NT2/D1 (cell line): ENCODE measurements around the gene CALHM1.

ENCODE experiments used
- SUZ12 ChIP-seq: IDR thresholded peaks from 2 replicates; pipeline ENCODE4 v1.6.1; 2011; ENCODE audit not compliant: insufficient read length, insufficient read depth; ENCODE audit errors: extremely low read depth
- YY1 ChIP-seq: IDR thresholded peaks from 2 replicates; pipeline ENCODE4 v1.6.1; 2011; ENCODE audit not compliant: insufficient read length, insufficient read depth
- ZNF274 ChIP-seq: IDR thresholded peaks from 2 replicates; pipeline ENCODE4 v1.6.1; 2011; ENCODE audit warnings: mild to moderate bottlenecking, low read depth, low read length

DNA sequence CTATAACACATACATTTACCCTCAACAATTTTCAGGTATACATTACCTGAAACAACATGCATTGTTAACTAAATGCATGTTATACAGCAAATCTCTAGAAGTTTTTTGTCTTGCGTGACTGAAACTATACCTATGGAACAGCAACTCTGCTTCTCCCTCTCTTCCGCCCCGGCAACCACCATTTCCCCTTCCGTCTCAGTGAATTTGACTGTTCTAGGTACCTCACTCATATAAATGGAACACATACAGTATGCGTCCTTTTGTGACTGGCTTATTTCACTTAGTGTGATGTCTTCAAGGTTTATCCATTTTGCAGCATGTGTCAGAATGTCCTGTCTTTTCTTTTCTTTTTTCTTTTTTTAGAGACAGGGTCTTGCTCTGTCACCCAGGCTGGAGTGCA is 29.1 kb downstream of the CALHM1 start:
- TF ChIP-seq YY1 (no peak), ZNF274 (no peak), SUZ12 (no peak)
